ENCODE results near the gene PAAF1.

Gene PAAF1

DNA sequence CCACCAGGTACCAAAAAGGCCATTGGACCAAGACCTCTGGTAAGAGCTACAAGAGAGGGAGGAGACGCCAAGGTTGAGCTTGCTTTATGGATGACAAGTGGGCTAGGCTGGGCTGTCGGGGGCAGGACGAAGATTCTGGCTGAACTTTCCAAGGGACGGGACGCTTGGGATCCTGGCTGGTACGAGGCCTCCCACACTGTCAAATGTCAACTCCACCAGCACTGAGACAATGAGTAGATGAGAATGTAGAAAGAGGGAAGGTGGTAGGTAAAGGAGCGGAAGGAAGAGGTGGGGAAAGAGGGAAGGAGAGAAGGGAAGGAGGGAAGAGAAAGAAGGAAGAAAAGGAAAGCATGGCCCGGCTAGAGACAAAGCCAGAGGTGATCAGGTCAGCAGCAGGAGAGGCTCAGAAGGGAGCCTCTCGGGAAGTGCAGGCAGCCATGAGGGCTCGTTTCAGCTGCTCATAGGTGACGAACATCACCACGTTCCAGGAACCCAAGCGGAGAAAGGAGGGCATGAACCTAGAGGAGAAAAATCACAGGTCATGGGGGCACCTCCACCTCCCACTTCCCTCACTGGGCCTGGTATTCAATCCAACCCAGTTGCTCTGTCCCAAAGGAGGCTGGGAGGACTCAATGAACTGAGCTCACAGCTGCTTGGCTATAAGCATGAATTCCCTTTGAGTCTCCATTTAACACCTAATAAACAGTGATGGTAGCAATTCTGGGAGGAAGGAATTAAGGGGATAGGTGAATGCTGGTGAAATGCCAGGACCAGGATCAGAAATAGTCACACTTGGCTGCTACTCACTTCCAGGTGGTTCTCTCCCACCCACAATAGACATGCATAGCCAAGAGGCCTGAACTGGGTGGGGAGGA, 98.0 kb downstream of the PAAF1 start:
- no peak for DNase-seq

- no peak for DNase-seq
Observed at GRCh38 chr11:73975479-73975757, 98.6 kb downstream of the PAAF1 start.

- DNase-seq, result no peak
Observed at GRCh38 chr11:73976451-73977151, 99.8 kb downstream of the PAAF1 start.

DNA sequence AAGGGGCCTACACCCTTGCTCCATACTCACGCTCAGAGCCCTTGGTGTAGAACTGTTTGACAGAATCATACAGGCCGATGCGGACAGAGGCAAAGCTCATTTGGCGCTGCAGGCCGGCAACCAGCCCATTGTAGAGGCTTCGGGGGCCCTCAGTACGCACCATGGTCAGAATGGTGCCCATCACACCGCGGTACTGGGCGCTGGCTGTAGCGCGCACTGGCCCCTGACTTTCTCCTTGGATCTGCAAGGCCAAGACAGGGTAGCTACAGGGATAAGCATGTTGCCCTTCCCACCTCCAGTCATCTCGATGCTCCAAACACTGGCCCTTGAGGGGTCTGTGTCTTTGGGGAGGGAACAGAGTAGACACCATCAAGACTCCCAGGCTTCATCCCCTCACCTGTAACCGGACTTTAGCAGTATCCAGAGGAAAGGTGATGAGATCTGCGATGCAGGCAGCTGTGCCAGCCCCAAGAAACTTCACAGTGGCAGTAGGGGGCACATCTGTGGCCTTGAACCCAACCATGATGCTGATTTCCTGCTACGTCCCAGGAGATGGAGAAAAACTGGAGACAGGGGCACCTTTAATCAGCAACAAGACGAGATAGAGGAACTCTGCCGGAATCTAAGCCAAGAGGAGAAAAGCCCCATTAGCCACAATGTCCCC, 101.2 kb downstream of the PAAF1 start:
- no peak for DNase-seq

DNA sequence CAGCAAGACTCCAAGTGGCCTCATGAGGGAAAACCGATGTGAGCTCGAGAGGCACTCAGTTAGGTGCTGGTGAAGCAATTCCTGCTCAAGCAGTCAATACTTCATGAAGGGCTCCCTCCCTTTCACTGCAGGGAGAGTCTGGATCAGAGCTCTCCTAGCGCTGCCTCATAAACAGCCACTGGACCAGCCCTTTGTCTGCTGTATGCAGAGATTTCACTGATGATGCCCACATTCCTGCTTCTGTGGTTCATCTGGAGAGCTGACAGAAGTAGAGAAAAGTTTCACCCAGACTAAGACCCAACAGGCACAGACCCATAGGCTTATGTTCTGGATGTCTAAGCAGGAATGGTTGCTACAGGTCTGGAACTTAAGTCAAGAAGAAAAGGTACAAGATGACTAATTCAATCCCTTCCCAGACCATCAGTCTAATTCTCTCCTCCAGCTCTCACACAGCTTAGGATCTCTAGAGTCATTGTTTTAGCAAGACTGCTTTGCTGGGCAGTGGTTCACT, 101.8 kb downstream of the PAAF1 start:
- DNase-seq, result no peak

- no peak for DNase-seq
Observed at GRCh38 chr11:73980001-73980961, 103.5 kb downstream of the PAAF1 start.
